ENCODE data around the gene RAB40B. TPM values are rescaled to one million over a fixed set of nuclear protein-coding genes. Genes with fewer than 3 reads are reported as not detected.

The RAB40B gene
- total RNA-seq, 2 experiments from 2014 or later = 21.4 to 22.1 TPM

GRCh38 chr17:82687871-82688270, 10.6 kb downstream of the RAB40B start:
- Histone ChIP-seq H3K4me2 (ENCODE audit: low read length) (no peak overlapping the region), H4K20me1 (ENCODE audit: insufficient read depth, low read length) (no peaks in the 10 kb centered on the region), H2AFZ (ENCODE audit: low read length) (no peak overlapping the region), H3K9me3 (ENCODE audit: low read length) (no peaks in the 10 kb centered on the region; the same call in 1 of the 2 replicates), H3K36me3 (ENCODE audit: insufficient read depth, low read length) (no peaks in the 10 kb centered on the region; the same call in 1 of the 2 replicates), H3K9me2 (ENCODE audit: insufficient read depth, low read length) (no peaks in the 10 kb centered on the region), H3K4me1 (ENCODE audit: insufficient read depth, low read length, poor library complexity, severe bottlenecking) (peaks cover 4% of the 10 kb centered on the region), H3K4me3 (ENCODE audit: low read depth, low read length, poor library complexity, severe bottlenecking) (no peak overlapping the region), H3K79me2 (ENCODE audit: insufficient read depth, low read depth, low read length) (no peaks in the 10 kb centered on the region), H3K27ac (ENCODE audit: low read depth, low read length, poor library complexity, severe bottlenecking) (no peak overlapping the region)
- TF ChIP-seq CTCF (conservative IDR thresholded peaks at IDR 0.05; ENCODE audit: low read length) = no peak
- TF ChIP-seq EZH2phosphoT487 (IDR thresholded peaks at IDR 0.05; ENCODE audit: borderline replicate concordance, low read depth, low read length) = no peak
- no TSS peak for BruUV-seq (replicated peaks)
- CTCF ChIA-PET (ENCODE audit: unreplicated experiment) = interaction anchor here (0.5 kb wide), 1 partner anchor 433 kb away, joined by 9 read pairs; no protein-coding TSS in a partner anchor
- POLR2A ChIA-PET = interaction anchor here (0.7 to 2.2 kb wide), 3 partner anchors 10 to 194 kb away, joined by 3 to 7 read pairs (median 4); no protein-coding TSS in a partner anchor
- intact Hi-C loops (cut with micrococcal nuclease; ENCODE audit: unreplicated experiment) = no loop called here
- no peak for DNase-seq (ENCODE audit: low spot score)

- peaks cover 4% of the 10 kb centered on the region for H3K4me1 ChIP-seq (ENCODE audit: insufficient read depth, low read length, poor library complexity, severe bottlenecking)
- no peak overlapping the region for H3K4me2 ChIP-seq (ENCODE audit: low read length)
- H4K20me1 ChIP-seq (ENCODE audit: insufficient read depth, low read length) = no peaks in the 10 kb centered on the region
- peaks cover 3% of the 10 kb centered on the region for H3K9me3 ChIP-seq (ENCODE audit: low read length)
- no peaks in the 10 kb centered on the region for H3K9me2 ChIP-seq (ENCODE audit: insufficient read depth, low read length)
- TF ChIP-seq EZH2phosphoT487 (IDR thresholded peaks at IDR 0.05; ENCODE audit: borderline replicate concordance, low read depth, low read length) (no peak), CTCF (conservative IDR thresholded peaks at IDR 0.05; ENCODE audit: low read length) (no peak)
- no peak overlapping the region for H3K27ac ChIP-seq (ENCODE audit: low read depth, low read length, poor library complexity, severe bottlenecking)
- ChIA-PET CTCF (ENCODE audit: unreplicated experiment) (interaction anchor here (0.5 kb wide), 1 partner anchor 433 kb away, joined by 9 read pairs; no protein-coding TSS in a partner anchor), POLR2A (interaction anchor here (0.7 to 2.2 kb wide), 3 partner anchors 9 to 194 kb away, joined by 3 to 7 read pairs (median 4); no protein-coding TSS in a partner anchor)
- BruUV-seq (replicated peaks) = no TSS peak
- H2AFZ ChIP-seq (ENCODE audit: low read length) = no peak overlapping the region
- H3K79me2 ChIP-seq (ENCODE audit: insufficient read depth, low read depth, low read length) = no peaks in the 10 kb centered on the region
- no peak overlapping the region for H3K4me3 ChIP-seq (ENCODE audit: low read depth, low read length, poor library complexity, severe bottlenecking)
- no peaks in the 10 kb centered on the region; the same call in 1 of the 2 replicates for H3K36me3 ChIP-seq (ENCODE audit: insufficient read depth, low read length)
- no peak for DNase-seq (ENCODE audit: low spot score)
- intact Hi-C loops (cut with micrococcal nuclease; ENCODE audit: unreplicated experiment) = no loop called here
Observed at GRCh38 chr17:82687375-82687861, 11.1 kb downstream of the RAB40B start.

All from OCI-LY7 (cell line).